Endothelial cell of umbilical vein (primary cell): ENCODE results near the gene CASKIN2. TPM values are rescaled to one million over a fixed set of nuclear protein-coding genes. Genes with fewer than 3 reads are reported as not detected.

Experiments used
- BruUV-seq: library from RNA; stranded (reverse); fragments of 400-500 nt; replicated peaks from 2 replicates; lab custom pipeline; 2021; lab: Mats Ljungman, UMichigan
- CTCF ChIA-PET: fragments of 300-600, 350-600 bp; sonication (Branson Sonifier 250); formaldehyde crosslinking; loops from one replicate; lab custom pipeline; 2021; ENCODE audit warnings: antibody characterized with exemption, inconsistent platforms; lab: Charles Lee
- POLR2A ChIA-PET: fragments of 300-600, 350-600 bp; sonication (Branson Sonifier 250); formaldehyde crosslinking; loops from one replicate; lab custom pipeline; 2021; ENCODE audit warnings: antibody characterized with exemption, inconsistent platforms; lab: Charles Lee
- DNase-seq: peaks from one replicate; pipeline ENCODE4 v3.0.0-alpha.2; 2011; ENCODE audit warnings: low read depth, low spot score
- FAIRE-seq: peaks from 2 replicates; lab custom pipeline; 2011; peaks lifted over from hg19 to GRCh38; lab: Jason Lieb, UNC
- H2AFZ ChIP-seq: 2 replicates; pipeline ENCODE4 v1.6.0; 2012; ENCODE audit warnings: low read depth, low read length, control low read depth, inconsistent platforms
- H3K27ac ChIP-seq: 2 replicates; pipeline ENCODE4 v1.5.1; 2011; ENCODE audit warnings: low read depth, mild to moderate bottlenecking, control low read depth, low read length, moderate library complexity; ENCODE audit not compliant: insufficient read depth
- H3K27me3 ChIP-seq, 2 experiments: 2 replicates each; pipeline versions ENCODE4 v1.6.0 to v1.6.1; 2011; ENCODE audit warnings: low read length in 2 of 2, mixed read lengths in 1 of 2; ENCODE audit not compliant: control insufficient read depth in 2 of 2, insufficient read depth in 2 of 2
- H3K36me3 ChIP-seq, 2 experiments: 2 replicates in 1 of 2; 3 replicates in 1 of 2; pipeline ENCODE4 v1.5.1; 2011; ENCODE audit warnings: low read length in 2 of 2, mild to moderate bottlenecking in 1 of 2, moderate library complexity in 1 of 2; ENCODE audit not compliant: control insufficient read depth in 2 of 2, insufficient read depth in 2 of 2; ENCODE audit errors: extremely low read depth in 1 of 2
- H3K4me1 ChIP-seq: 3 replicates; pipeline ENCODE4 v1.5.1; 2011; ENCODE audit warnings: mild to moderate bottlenecking, low read length; ENCODE audit not compliant: control insufficient read depth, insufficient read depth; ENCODE audit errors: extremely low read depth
- H3K4me2 ChIP-seq: 2 replicates; pipeline ENCODE4 v1.6.1; 2011; ENCODE audit warnings: low read length, control low read depth, mixed read lengths; ENCODE audit not compliant: insufficient read depth
- H3K4me3 ChIP-seq, 3 experiments: fragments of 200-600 bp in 1 of 3; sonication (generic), shearing (Covaris generic) in 1 of 3; replicated peaks in 1 of 3; 2 replicates each; pipeline ENCODE4 v1.5.1; 2011 to 2016; ENCODE audit warnings: control low read depth in 3 of 3, low read length in 3 of 3, mild to moderate bottlenecking in 2 of 3, inconsistent platforms in 1 of 3, low read depth in 1 of 3, moderate library complexity in 1 of 3; ENCODE audit not compliant: insufficient read depth in 1 of 3
- H3K79me2 ChIP-seq: 2 replicates; pipeline ENCODE4 v1.6.0; 2012; ENCODE audit warnings: low read length, inconsistent platforms; ENCODE audit not compliant: control insufficient read depth, insufficient read depth
- H3K9ac ChIP-seq: replicated peaks from 2 replicates; pipeline ENCODE3; 2011; ENCODE audit warnings: low read length, control low read depth; ENCODE audit not compliant: insufficient read depth; ENCODE audit errors: extremely low read depth
- H3K9me1 ChIP-seq: replicated peaks from 3 replicates; pipeline ENCODE4 v1.6.0; 2011; ENCODE audit warnings: mild to moderate bottlenecking, low read length; ENCODE audit not compliant: control insufficient read depth, insufficient read depth; ENCODE audit errors: extremely low read depth
- H3K9me3 ChIP-seq: replicated peaks from 2 replicates; pipeline ENCODE4 v1.5.1; 2012; ENCODE audit warnings: low read length, inconsistent platforms; ENCODE audit not compliant: control insufficient read depth, insufficient read depth
- H4K20me1 ChIP-seq: replicated peaks from 2 replicates; pipeline ENCODE3; 2011; ENCODE audit warnings: mild to moderate bottlenecking, low read length; ENCODE audit not compliant: control insufficient read depth, insufficient read depth; ENCODE audit errors: extremely low read depth
- CTCF ChIP-seq, 2 donors: IDR thresholded peaks; 1 replicate in 1 of 2; 2 replicates in 1 of 2; pipeline ENCODE4 v1.5.1; 2011; ENCODE audit warnings: low read length in 2 of 2, mild to moderate bottlenecking in 2 of 2, moderate library complexity in 2 of 2, control low read depth in 1 of 2, inconsistent platforms in 1 of 2, low read depth in 1 of 2; ENCODE audit not compliant: insufficient read depth in 1 of 2; ENCODE audit errors: extremely low read depth in 1 of 2
- EZH2 ChIP-seq: IDR thresholded peaks from 2 replicates; pipeline ENCODE4 v1.6.1; 2012; ENCODE audit warnings: borderline replicate concordance, low read depth, mild to moderate bottlenecking, moderate library complexity, low read length, inconsistent platforms; ENCODE audit not compliant: severe bottlenecking
- FOS ChIP-seq: IDR thresholded peaks from 2 replicates; pipeline ENCODE4 v1.6.1; 2011; ENCODE audit warnings: mild to moderate bottlenecking, low read length, moderate library complexity, borderline replicate concordance; ENCODE audit not compliant: insufficient read depth
- GATA2 ChIP-seq: IDR thresholded peaks from 2 replicates; pipeline ENCODE4 v1.7.0; 2011; ENCODE audit warnings: low read depth, mild to moderate bottlenecking, moderate library complexity, mixed read lengths, low read length; ENCODE audit not compliant: insufficient read length, insufficient read depth
- JUN ChIP-seq: IDR thresholded peaks from 2 replicates; pipeline ENCODE4 v1.6.1; 2011; ENCODE audit warnings: borderline replicate concordance, low read depth; ENCODE audit not compliant: insufficient read length, insufficient read depth
- MAX ChIP-seq: IDR thresholded peaks from 2 replicates; pipeline ENCODE4 v1.6.1; 2011; ENCODE audit not compliant: insufficient read depth, insufficient read length
- MYC ChIP-seq: IDR thresholded peaks from one replicate; pipeline ENCODE4 v1.6.1; 2011; ENCODE audit warnings: mild to moderate bottlenecking, low read depth, low read length
- POLR2A ChIP-seq: IDR thresholded peaks from 2 replicates; pipeline ENCODE4 v1.6.1; 2012; ENCODE audit warnings: low read depth, mild to moderate bottlenecking, control low read depth, low read length
- POLR2AphosphoS5 ChIP-seq: IDR thresholded peaks from 2 replicates; pipeline ENCODE4 v1.6.1; 2012; ENCODE audit warnings: low read depth, mild to moderate bottlenecking, control low read depth, low read length, moderate library complexity; ENCODE audit not compliant: insufficient read depth
- dilution Hi-C: fragments of 300-500 bp; cut with MboI; formaldehyde crosslinking; loops from one replicate; pipeline ENCODE4 v1.15.0; 2019; ENCODE audit warnings: low sequenced_read_pairs; ENCODE audit not compliant: extremely low pct_ligation_motif_present
- intact Hi-C: fragments of 100-400 bp; cut with micrococcal nuclease; formaldehyde crosslinking; loops from one replicate; pipeline ENCODE4 v1.10.0; 2022
- polyA plus RNA-seq, 4 experiments: library from polyadenylated mRNA; depleted of rRNA in 3 of 4; stranded (reverse) in 3 of 4; unstranded in 1 of 4; fragments of >200 nt; gene quantifications; 2 replicates each; pipeline versions ENCODE4 v1.2.1 to v1.2.3, GENCODE V29; 2011 to 2012; ENCODE audit warnings: missing spikeins in 1 of 4
- total RNA-seq: library from RNA; stranded (reverse); gene quantifications from 2 replicates; pipeline ENCODE4 v1.2.3, GENCODE V29; 2021

CASKIN2 gene
- total and polyA plus RNA-seq, 2 donors (not counting 3 experiments of a cell fraction or from before 2014, with no cell fraction given) = 13.0 to 37.6 TPM

- BruUV-seq = no TSS peak
- Histone ChIP-seq H3K4me1 (peaks cover 13% of the 10 kb centered on the region), H3K27me3 (no peaks in the 10 kb centered on the region), H3K9me3 (no peaks in the 10 kb centered on the region), H4K20me1 (no peaks in the 10 kb centered on the region), H3K36me3 (no peaks in the 10 kb centered on the region), H3K9ac (peak within 1 kb of the TSS; percentile 90), H3K9me1 (no peaks in the 10 kb centered on the region), H3K4me2 (peak within 1 kb of the TSS; percentile 90), H3K4me3 (peak within 1 kb of the TSS; percentile 70 to 87 (median 74)), H3K27ac (peak within 1 kb of the TSS; percentile 48), H2AFZ (peak within 1 kb of the TSS; percentile 81), H3K79me2 (peaks cover 9% of the 10 kb centered on the region)
- DNase-seq (peak; percentile 97), FAIRE-seq (peak; percentile 89)
- dilution Hi-C loops = no loop called here
- intact Hi-C loops = loop anchor here (2.0 kb wide), 1 partner anchor 58 kb away; the partner anchor contains the start of gene CASKIN2
- TF ChIP-seq POLR2A = peak; percentile 53
- no peak for TF ChIP-seq MAX
- peak; percentile 31 for TF ChIP-seq POLR2AphosphoS5
- TF ChIP-seq GATA2 = no peak
- TF ChIP-seq JUN = no peak
- no peak for TF ChIP-seq CTCF (IDR thresholded peaks at IDR 0.05; ENCODE audit: extremely low read depth in 1 of 2, insufficient read depth in 1 of 2, low read depth in 1 of 2, low read length in 2 of 2)
- TF ChIP-seq FOS = no peak
- no peak for TF ChIP-seq EZH2
- no peak for TF ChIP-seq MYC
- ChIA-PET POLR2A (interaction anchor here (0.6 to 1.3 kb wide), 4 partner anchors 9 to 140 kb away, joined by 3 to 5 read pairs (median 4); partner anchors contain the start of gene GRB2), CTCF (interaction anchor here (0.7 to 1.4 kb wide), 10 partner anchors 9 to 145 kb away, joined by 3 to 5 read pairs (median 4); partner anchors contain the start of gene TSEN54)
These were observed 58.8 kb downstream of the CASKIN2 start, which contains the start of gene TMEM94 for GRCh38 chr17:75456417-75457046. TMEM94 (plus strand) TSS chr17:75456635; CDS start chr17:75471906, 15,271 bp downstream.
